Effector memory CD4-positive, alpha-beta T cell (primary cell): ENCODE data around the gene AFF1.
A peak's percentile ranks its signal among the peaks of the same experiment; 100 is the strongest.
"Not testable (repeated sequence)": the region's sequence is repeated elsewhere in the genome, so short reads cannot be mapped to it uniquely, and the experiment has no call there.

ENCODE experiments used
- DNase-seq, 3 donors: peaks; one replicate each; pipeline ENCODE4 v3.0.0-alpha.2; 2020
- H3K27ac ChIP-seq: 2 replicates; pipeline ENCODE4 v1.7.0; 2013; ENCODE audit warnings: mild to moderate bottlenecking, low read length, moderate library complexity; ENCODE audit not compliant: insufficient read depth, poor library complexity, severe bottlenecking
- H3K27me3 ChIP-seq: replicated peaks from 2 replicates; pipeline ENCODE4 v1.7.0; 2013; ENCODE audit warnings: mild to moderate bottlenecking, low read length; ENCODE audit not compliant: insufficient read depth, control insufficient read depth, poor library complexity, severe bottlenecking
- H3K36me3 ChIP-seq: 2 replicates; pipeline ENCODE4 v1.7.0; 2013; ENCODE audit warnings: mild to moderate bottlenecking, low read length, moderate library complexity; ENCODE audit not compliant: control insufficient read depth, insufficient read depth
- H3K4me1 ChIP-seq: 2 replicates; pipeline ENCODE4 v1.7.0; 2013; ENCODE audit warnings: low read length, mild to moderate bottlenecking; ENCODE audit not compliant: control insufficient read depth, insufficient read depth, poor library complexity, severe bottlenecking
- H3K4me3 ChIP-seq: 2 replicates; pipeline ENCODE4 v1.7.0; 2013; ENCODE audit warnings: low read length, low read depth, mild to moderate bottlenecking; ENCODE audit not compliant: insufficient read depth, poor library complexity, severe bottlenecking
- H3K9me3 ChIP-seq: 2 replicates; pipeline ENCODE4 v1.7.0; 2013; ENCODE audit warnings: mild to moderate bottlenecking, low read length, moderate library complexity; ENCODE audit not compliant: control insufficient read depth

AFF1 gene

DNA sequence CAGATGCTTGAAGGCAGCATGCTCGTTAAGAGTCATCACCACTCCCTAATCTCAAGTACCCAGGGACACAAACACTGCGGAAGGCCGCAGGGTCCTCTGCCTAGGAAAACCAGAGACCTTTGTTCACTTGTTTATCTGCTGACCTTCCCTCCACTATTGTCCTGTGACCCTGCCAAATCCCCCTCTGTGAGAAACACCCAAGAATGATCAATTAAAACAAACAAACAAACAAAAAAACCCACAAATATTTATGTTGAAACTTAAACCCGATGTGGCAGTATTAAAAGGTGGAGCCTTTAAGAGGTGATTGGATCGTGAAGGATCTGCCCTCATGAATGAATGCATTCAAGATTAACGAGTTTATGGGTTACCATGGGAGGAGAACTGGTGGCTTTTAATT, 61.7 kb downstream of the AFF1 start:
- H3K4me3 ChIP-seq, H3K4me1 ChIP-seq, H3K36me3 ChIP-seq, H3K27ac ChIP-seq, H3K9me3 ChIP-seq, H3K27me3 ChIP-seq, DNase-seq: not testable (repeated sequence)

DNA sequence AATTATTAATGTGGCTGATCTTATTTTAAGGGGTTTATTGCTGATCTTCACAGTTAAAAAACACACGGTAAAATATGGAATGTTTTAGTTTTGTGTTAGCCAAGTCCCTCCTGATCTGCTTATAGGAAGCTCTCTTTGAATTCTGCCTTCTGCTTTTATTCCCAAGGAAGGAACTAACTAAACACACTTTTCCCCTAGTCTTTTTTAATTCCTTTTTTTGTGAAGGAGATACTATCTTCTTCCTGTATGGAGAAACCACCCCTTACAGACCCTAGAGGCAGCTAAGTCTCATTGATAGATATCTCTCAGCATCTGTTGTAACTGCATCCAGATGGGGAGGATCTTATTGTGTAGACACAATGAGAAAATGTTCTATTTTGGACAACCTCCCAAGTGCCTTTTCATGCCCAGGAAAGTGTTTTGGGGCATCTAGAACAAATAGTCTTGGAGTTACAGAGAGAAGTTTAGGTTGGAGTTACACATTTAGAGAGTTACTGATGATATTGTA, 64.4 kb downstream of the AFF1 start:
- H3K9me3 ChIP-seq = no peaks in the 10 kb centered on the region
- H3K4me1 ChIP-seq = peaks cover 7% of the 10 kb centered on the region
- no peak overlapping the region for H3K4me3 ChIP-seq
- no peak overlapping the region for H3K27ac ChIP-seq
- no peak for DNase-seq
- H3K27me3 ChIP-seq = no peaks in the 10 kb centered on the region
- no peaks in the 10 kb centered on the region for H3K36me3 ChIP-seq

GRCh38 chr4:87002682-87003043, 67.9 kb downstream of the AFF1 start:
- Histone ChIP-seq H3K4me3 (no peak overlapping the region), H3K9me3 (no peaks in the 10 kb centered on the region), H3K27ac (no peak overlapping the region), H3K4me1 (peaks cover 13% of the 10 kb centered on the region), H3K36me3 (no peaks in the 10 kb centered on the region), H3K27me3 (no peaks in the 10 kb centered on the region)
- no peak for DNase-seq

GRCh38 chr4:87003266-87003665, 68.5 kb downstream of the AFF1 start:
- Histone ChIP-seq H3K4me3 (no peak overlapping the region), H3K4me1 (peaks cover 13% of the 10 kb centered on the region), H3K27me3 (no peaks in the 10 kb centered on the region), H3K9me3 (no peaks in the 10 kb centered on the region), H3K36me3 (no peaks in the 10 kb centered on the region), H3K27ac (no peak overlapping the region)
- DNase-seq = no peak

GRCh38 chr4:87005369-87005689, 70.5 kb downstream of the AFF1 start:
- DNase-seq = no peak
- no peaks in the 10 kb centered on the region for H3K36me3 ChIP-seq
- peak overlapping the region; percentile 1 for H3K4me3 ChIP-seq
- no peaks in the 10 kb centered on the region for H3K9me3 ChIP-seq
- H3K4me1 ChIP-seq = peaks cover 13% of the 10 kb centered on the region
- peak overlapping the region; percentile 81 for H3K27ac ChIP-seq
- H3K27me3 ChIP-seq = no peaks in the 10 kb centered on the region

DNA sequence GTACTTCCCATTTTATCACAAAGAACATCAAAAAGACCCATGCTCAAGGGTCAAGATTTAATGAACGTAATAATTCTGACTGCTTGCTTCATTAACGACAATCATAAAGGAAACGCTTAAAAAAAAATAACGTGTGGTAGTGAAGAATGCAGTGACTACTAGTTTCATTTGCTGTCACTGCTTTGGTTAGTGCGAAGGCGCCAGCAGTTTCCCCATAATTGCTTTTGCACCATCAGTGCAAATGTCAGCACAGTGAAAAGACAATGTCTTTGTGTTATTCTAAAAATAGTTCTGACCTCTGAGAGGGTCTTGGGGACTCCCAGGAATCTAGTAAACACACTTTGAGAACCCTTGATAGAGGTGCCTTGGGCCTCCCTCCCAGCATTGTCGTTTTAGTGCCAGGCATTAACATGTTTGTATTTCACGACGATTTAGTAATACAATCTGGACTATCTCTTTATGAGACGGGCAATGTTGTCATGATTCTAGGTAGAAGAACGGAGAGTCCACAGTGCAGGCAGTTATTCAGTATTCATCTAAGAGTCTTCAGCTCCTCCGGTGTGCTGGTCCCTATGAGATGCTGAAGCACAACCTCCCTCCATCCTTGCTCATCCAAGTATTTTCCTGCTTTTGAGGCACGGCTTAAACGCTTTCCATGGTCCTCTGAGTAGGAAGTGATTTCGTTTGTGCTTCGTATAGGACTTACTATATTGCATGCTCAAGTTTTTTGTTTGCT, 71.0 kb downstream of the AFF1 start:
- peak overlapping the region; percentile 91 for H3K4me3 ChIP-seq
- H3K9me3 ChIP-seq = no peaks in the 10 kb centered on the region
- DNase-seq = no peak
- peaks cover 13% of the 10 kb centered on the region for H3K4me1 ChIP-seq
- H3K36me3 ChIP-seq = no peaks in the 10 kb centered on the region
- H3K27me3 ChIP-seq = no peaks in the 10 kb centered on the region
- H3K27ac ChIP-seq = peak overlapping the region; percentile 81

- peaks cover 13% of the 10 kb centered on the region for H3K4me1 ChIP-seq
- H3K27ac ChIP-seq = peak overlapping the region; percentile 81
- H3K4me3 ChIP-seq = peak overlapping the region; percentile 91
- DNase-seq = no peak
- no peaks in the 10 kb centered on the region for H3K9me3 ChIP-seq
- H3K36me3 ChIP-seq = no peaks in the 10 kb centered on the region
- no peaks in the 10 kb centered on the region for H3K27me3 ChIP-seq
Observed at GRCh38 chr4:87006426-87006675, 71.5 kb downstream of the AFF1 start.

DNA sequence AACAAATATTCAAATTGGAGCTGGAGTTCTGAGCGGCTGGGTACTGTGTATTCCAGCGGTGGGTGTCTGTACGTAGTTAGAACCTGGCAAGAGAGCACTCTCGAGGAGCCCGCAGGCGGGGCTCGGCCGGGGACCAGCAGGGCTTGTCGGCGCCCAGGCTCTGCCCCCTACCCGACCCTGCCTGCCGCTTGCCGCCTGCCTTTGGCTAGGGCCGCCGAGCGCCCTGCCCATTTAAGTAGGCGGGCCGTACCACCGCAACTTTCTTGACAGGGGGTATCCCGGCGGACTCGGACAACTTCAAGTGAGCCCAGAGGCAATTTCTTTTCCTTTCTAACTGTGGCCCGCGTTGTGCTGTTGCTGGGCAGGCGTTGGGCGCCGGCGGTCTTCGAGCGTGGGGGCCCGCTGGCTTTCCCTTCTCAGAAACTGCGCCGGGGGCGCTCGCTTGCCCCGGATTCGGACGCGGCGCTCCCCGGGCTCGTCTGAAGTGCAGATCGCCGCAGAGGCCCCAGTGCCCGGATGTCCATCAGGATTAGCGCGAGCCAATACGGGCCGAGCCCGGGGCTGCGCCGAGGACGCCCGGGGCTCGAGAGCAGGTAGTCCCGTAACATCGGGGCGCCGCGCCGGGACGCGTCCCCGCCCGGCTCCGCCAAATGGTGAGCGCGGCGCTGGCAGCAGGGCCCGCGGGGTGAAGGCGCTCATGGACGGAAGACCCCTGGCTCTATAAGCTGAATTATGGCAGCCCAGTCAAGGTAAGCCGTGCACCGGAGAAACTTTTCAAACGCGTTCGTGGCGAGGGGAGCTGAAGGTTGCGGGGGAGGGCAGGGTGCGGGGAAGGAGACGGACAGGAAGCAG, 72.1 kb downstream of the AFF1 start:
- peaks cover 13% of the 10 kb centered on the region for H3K4me1 ChIP-seq
- no peaks in the 10 kb centered on the region for H3K9me3 ChIP-seq
- H3K27me3 ChIP-seq = no peaks in the 10 kb centered on the region
- peak overlapping the region; percentile 81 for H3K27ac ChIP-seq
- H3K36me3 ChIP-seq = no peaks in the 10 kb centered on the region
- H3K4me3 ChIP-seq = peak overlapping the region; percentile 91
- peak; percentile 85 to 88 (median 85) for DNase-seq

- H3K36me3 ChIP-seq = no peaks in the 10 kb centered on the region
- H3K4me3 ChIP-seq = peak overlapping the region; percentile 91
- peak overlapping the region; percentile 81 for H3K27ac ChIP-seq
- no peaks in the 10 kb centered on the region for H3K27me3 ChIP-seq
- DNase-seq = peak in 2 of 3 donors; percentile 19 to 20
- no peaks in the 10 kb centered on the region for H3K9me3 ChIP-seq
- peaks cover 13% of the 10 kb centered on the region for H3K4me1 ChIP-seq
Observed at GRCh38 chr4:87007528-87008446, 73.0 kb downstream of the AFF1 start.
